Thyroid gland (tissue), 4 donors: ENCODE results near the gene CASR. TPM values are rescaled to one million over a fixed set of nuclear protein-coding genes. Genes with fewer than 3 reads are reported as not detected.
A peak's percentile ranks its signal among the peaks of the same experiment; 100 is the strongest.

Experiments used
- DNase-seq, 2 donors: peaks; one replicate each; pipeline ENCODE4 v3.0.0-alpha.2; 2019
- H3K27ac ChIP-seq, 3 donors: fragments of 200-600 bp; sonication (generic); 1 replicate in 2 of 3; 2 replicates in 1 of 3; pipeline ENCODE4 v1.5.1; 2016 to 2019; ENCODE audit warnings: mild to moderate bottlenecking in 1 of 3, moderate library complexity in 1 of 3
- H3K27me3 ChIP-seq: fragments of 200-600 bp; sonication (generic); one replicate; pipeline ENCODE4 v1.5.1; 2019
- H3K36me3 ChIP-seq, 2 donors: fragments of 200-600 bp; sonication (generic); one replicate each; pipeline ENCODE4 v1.5.1; 2016 to 2019
- H3K4me1 ChIP-seq, 2 donors: fragments of 200-600 bp; sonication (generic); one replicate each; pipeline ENCODE4 v1.5.1; 2017 to 2019
- H3K4me3 ChIP-seq, 3 donors: fragments of 200-600 bp; sonication (generic); replicated peaks in 1 of 3; 1 replicate in 2 of 3; 2 replicates in 1 of 3; pipeline ENCODE4 v1.5.1; 2016; ENCODE audit warnings: mild to moderate bottlenecking in 1 of 3
- H3K9me3 ChIP-seq: fragments of 200-600 bp; sonication (generic); one replicate; pipeline ENCODE4 v1.5.1; 2017
- POLR2A ChIP-seq, 2 donors: fragments of 450-650 bp; IDR thresholded peaks; one replicate each; pipeline ENCODE4 v1.6.1; 2017; ENCODE audit warnings: antibody characterized with exemption in 2 of 2, mild to moderate bottlenecking in 2 of 2, moderate library complexity in 1 of 2
- WGBS, 2 donors: methylation state at CpG; one replicate each; pipeline ENCODE4 v1.1.5; 2017; 5-methylcytosine and 5-hydroxymethylcytosine counted together
- intact Hi-C: fragments of 100-400 bp; cut with DNase I; formaldehyde crosslinking; loops from one replicate; pipeline ENCODE4 v1.15.1; 2023
- total RNA-seq, 4 donors: library from RNA; depleted of rRNA; stranded (reverse); fragments of >200 nt; gene quantifications; one replicate each; pipeline ENCODE4 v1.2.3, GENCODE V29; 2016
- TF ChIP-seq, protein P1 (sequence below), 6 experiments: fragments of 200-600 bp in 3 of 6; fragments of 450-650 bp in 3 of 6; sonication (generic) in 3 of 6; IDR thresholded peaks; one replicate each; pipeline ENCODE4 v1.5.1; 2016 to 2019; ENCODE audit warnings: antibody characterized with exemption in 6 of 6, mild to moderate bottlenecking in 2 of 6, inconsistent platforms in 1 of 6, moderate library complexity in 1 of 6

CASR gene
- total RNA-seq, 4 donors from 2014 or later, result under 0.01 to 1.2 (median 0.17) TPM; not detected in 1

DNA sequence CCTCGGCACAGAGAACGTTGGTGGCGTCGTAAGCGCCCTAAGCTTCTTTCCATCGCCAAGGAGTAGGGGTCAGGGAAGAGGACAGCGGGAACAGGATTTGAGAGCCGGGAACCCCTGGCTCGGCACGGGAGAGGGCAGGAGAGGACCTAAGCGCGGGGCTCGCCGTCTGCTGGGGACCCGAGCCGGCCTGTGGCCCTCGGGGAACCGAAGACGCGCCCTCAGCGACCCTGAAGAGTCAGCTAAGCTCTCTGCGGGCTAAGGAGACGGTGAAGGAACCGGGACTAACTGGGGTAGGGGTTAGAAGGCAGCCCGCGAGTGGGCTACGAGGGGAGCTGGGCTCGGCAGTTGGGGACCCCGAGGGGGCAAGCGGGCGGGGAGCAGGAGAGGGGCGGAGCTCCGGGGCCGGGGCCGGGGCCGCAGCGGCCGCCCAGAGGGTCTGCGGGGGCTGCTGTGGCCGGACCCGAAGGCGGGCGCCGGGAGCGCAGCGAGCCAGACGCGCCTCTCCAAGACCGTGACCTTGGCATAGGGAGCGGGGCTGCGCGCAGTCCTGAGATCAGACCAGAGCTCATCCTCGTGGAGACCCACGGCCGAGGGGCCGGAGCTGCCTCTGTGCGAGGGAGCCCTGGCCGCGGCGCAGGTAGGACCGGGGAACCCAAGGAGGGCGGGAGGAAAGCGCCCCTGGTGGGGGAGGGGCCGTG, 574 bp downstream of the CASR start:
- Histone ChIP-seq H3K9me3 (no peaks in the 10 kb centered on the region), H3K4me1 (peaks cover 3 to 13% of the 10 kb centered on the region in 2 donors), H3K4me3 (peak overlapping the region in 1 of 3 donors; percentile 4), H3K27ac (no peak overlapping the region), H3K27me3 (no peaks in the 10 kb centered on the region), H3K36me3 (no peaks in the 10 kb centered on the region)
- no peak for TF ChIP-seq POLR2A (IDR thresholded peaks at IDR 0.05)
- TF ChIP-seq, protein P1, sequence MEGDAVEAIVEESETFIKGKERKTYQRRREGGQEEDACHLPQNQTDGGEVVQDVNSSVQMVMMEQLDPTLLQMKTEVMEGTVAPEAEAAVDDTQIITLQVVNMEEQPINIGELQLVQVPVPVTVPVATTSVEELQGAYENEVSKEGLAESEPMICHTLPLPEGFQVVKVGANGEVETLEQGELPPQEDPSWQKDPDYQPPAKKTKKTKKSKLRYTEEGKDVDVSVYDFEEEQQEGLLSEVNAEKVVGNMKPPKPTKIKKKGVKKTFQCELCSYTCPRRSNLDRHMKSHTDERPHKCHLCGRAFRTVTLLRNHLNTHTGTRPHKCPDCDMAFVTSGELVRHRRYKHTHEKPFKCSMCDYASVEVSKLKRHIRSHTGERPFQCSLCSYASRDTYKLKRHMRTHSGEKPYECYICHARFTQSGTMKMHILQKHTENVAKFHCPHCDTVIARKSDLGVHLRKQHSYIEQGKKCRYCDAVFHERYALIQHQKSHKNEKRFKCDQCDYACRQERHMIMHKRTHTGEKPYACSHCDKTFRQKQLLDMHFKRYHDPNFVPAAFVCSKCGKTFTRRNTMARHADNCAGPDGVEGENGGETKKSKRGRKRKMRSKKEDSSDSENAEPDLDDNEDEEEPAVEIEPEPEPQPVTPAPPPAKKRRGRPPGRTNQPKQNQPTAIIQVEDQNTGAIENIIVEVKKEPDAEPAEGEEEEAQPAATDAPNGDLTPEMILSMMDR (IDR thresholded peaks at IDR 0.05), result no peak
- no peak for DNase-seq
- intact Hi-C loops, result no loop called here
- 2 to 3% methylated on average over 43 to 58 of the region's 64 CpGs for WGBS, 2 donors

DNA sequence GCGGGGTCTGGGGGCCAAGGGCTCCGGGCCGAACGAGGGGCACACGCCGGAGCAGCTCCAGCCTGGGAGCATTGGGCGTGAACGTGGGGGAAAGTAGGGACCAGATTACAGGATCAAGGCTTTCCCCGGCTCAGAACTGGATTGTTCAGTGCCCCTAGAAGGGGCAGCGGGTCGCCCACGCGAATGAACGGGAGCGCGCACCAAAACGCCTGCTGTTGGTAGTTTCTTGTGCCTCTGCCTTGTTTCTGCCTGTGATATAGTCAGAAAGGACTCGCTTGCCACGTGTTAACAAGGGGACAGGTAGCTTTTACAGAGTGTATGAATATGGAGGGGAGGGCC, 1.1 kb downstream of the CASR start:
- no peaks in the 10 kb centered on the region for H3K36me3 ChIP-seq
- no peak for TF ChIP-seq POLR2A (IDR thresholded peaks at IDR 0.05)
- TF ChIP-seq, protein P1 (IDR thresholded peaks at IDR 0.05), result no peak
- intact Hi-C loops, result no loop called here
- peak overlapping the region in 1 of 3 donors; percentile 4 for H3K4me3 ChIP-seq
- DNase-seq, result no peak
- no peaks in the 10 kb centered on the region for H3K9me3 ChIP-seq
- no peaks in the 10 kb centered on the region for H3K27me3 ChIP-seq
- H3K27ac ChIP-seq, result no peak overlapping the region
- 7 to 10% methylated on average over 11 to 19 of the region's 19 CpGs for WGBS, 2 donors
- H3K4me1 ChIP-seq, result peaks cover 3 to 13% of the 10 kb centered on the region in 2 donors

DNA sequence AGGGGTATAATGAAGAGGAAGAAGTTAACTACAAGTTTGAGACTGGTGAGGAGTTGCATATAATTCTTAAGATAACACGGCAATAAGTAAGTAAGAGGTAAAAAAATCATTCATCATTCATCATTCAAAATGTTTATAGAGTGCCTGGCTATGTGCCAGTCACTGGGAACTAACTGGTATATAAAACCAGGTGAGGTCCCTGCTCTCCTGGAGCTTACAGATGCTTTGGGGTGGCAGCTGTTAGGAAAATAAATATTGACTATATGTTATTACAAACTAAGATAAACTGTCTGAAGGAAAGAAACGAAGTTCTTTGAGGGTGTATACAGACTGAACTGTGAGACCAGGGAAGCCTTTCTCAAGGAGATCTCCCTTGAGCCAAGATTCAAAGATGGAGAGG, 2.9 kb downstream of the CASR start:
- H3K4me3 ChIP-seq, result no peak overlapping the region
- no peak for TF ChIP-seq POLR2A (IDR thresholded peaks at IDR 0.05)
- H3K4me1 ChIP-seq, result peaks cover 3 to 13% of the 10 kb centered on the region in 2 donors
- no peak overlapping the region for H3K27ac ChIP-seq
- intact Hi-C loops, result no loop called here
- no peaks in the 10 kb centered on the region for H3K36me3 ChIP-seq
- 59 to 62% methylated on average over 2 of the region's 2 CpGs for WGBS, 2 donors
- H3K27me3 ChIP-seq, result no peaks in the 10 kb centered on the region
- H3K9me3 ChIP-seq, result no peaks in the 10 kb centered on the region
- no peak for DNase-seq

DNA sequence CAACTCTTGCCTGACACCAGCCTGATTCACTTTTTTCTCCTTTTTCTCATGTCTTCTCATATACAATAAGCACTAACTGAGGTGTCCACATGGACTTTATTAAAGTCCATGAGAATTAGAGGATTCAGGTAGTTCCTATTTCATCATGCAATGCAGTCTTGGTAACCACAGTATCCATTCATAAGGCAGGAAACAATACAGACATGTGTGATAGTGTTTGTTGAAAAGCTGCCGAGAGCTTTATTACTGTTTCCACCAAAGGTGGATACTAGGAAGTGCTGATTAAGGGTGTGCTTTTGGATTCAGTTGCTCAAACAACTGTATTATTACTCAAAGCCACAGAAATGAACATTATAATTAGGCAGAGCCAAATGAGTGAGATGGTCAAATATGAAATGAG, 5.3 kb downstream of the CASR start:
- no peaks in the 10 kb centered on the region for H3K36me3 ChIP-seq
- H3K4me3 ChIP-seq, result no peak overlapping the region
- no peak for DNase-seq
- 88 to 94% methylated on average over 1 of the region's 1 CpG for WGBS, 2 donors
- intact Hi-C loops, result no loop called here
- peaks cover 3 to 9% of the 10 kb centered on the region in 2 donors for H3K4me1 ChIP-seq
- H3K27me3 ChIP-seq, result no peaks in the 10 kb centered on the region
- no peak for TF ChIP-seq POLR2A (IDR thresholded peaks at IDR 0.05)
- TF ChIP-seq, protein P1 (IDR thresholded peaks at IDR 0.05), result no peak
- H3K9me3 ChIP-seq, result no peaks in the 10 kb centered on the region
- no peak overlapping the region for H3K27ac ChIP-seq

DNA sequence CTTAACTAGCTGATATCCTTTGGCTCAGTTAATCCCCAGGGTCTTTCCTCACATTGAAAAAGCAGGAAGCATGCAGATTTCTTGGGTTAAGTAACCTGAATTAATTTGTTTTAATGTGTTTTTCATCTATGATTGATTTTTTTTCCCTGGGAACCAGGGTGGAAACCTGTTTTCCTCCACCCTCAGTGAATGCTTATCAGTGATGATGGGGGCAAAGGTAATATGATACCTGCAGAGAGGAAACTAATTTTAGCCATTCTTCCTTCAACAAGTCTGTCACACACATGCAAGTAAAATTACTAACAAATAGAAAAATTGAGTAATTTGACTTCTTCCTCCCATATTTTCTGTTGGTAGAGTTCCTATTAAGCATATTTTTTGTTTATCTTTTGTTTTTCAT, 5.9 kb downstream of the CASR start:
- DNase-seq, result no peak
- H3K27ac ChIP-seq, result no peak overlapping the region
- H3K4me3 ChIP-seq, result no peak overlapping the region
- H3K36me3 ChIP-seq, result no peaks in the 10 kb centered on the region
- H3K4me1 ChIP-seq, result peaks cover 2 to 3% of the 10 kb centered on the region in 2 donors
- no peak for TF ChIP-seq POLR2A (IDR thresholded peaks at IDR 0.05)
- TF ChIP-seq, protein P1 (IDR thresholded peaks at IDR 0.05), result no peak
- intact Hi-C loops, result no loop called here
- no peaks in the 10 kb centered on the region for H3K9me3 ChIP-seq
- H3K27me3 ChIP-seq, result no peaks in the 10 kb centered on the region
